Measurements from ENCODE around the gene CDKN2C. TPM values are rescaled to one million over a fixed set of nuclear protein-coding genes. Genes with fewer than 3 reads are reported as not detected.

Gene CDKN2C
- total and polyA plus RNA-seq, 10 of the 15 experiments (the other 5 are each of a cell fraction or from before 2014, with no cell fraction given), result 3.3 to 11.7 (median 6.0) TPM

DNA sequence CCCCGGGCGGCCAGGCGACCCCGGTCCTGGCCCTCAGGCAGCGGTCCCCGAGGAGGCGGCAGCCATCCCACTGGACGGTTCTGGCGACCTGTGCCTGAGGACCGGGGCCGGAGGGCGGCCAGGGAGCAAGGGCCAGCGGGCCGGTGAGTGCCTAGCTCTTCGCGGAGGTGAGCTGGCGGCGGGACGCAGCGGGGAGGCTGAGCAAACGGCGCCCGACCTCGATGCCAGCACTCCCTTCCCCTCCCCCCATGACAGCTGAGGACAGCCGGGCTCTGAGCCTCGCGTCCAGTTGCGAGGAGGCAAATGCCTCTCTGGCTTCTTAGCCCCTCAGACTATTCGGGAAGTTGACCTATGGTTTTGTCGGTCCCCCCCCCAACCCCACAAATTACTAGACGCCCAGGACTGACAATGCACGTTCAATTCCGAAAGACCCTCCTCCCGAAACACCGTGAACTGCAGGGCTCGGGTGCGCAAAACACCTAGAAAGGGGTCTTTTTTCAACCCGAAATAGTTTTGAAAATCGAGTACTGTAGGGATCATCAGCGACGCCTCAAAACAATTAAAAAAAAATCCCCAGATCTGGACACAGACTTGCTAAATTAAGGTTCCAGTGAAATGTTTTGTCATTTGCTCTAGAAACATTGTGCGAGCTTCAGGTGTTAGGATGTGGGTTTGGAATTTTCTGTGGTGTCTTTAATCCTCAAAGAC lies 8.3 kb downstream of the CDKN2C start:
- FAIRE-seq (no peak), DNase-seq (ENCODE audit: low read depth, low spot score) (no peak), ATAC-seq (peak; percentile 38)
- peak; percentile 84 for TF ChIP-seq TCF3 (IDR thresholded peaks at IDR 0.05; ENCODE audit: borderline replicate concordance, insufficient read depth, low read depth, low read length)
- TF ChIP-seq NRF1 (conservative IDR thresholded peaks at IDR 0.05; ENCODE audit: low read depth, low read length), result no peak
- TF ChIP-seq MEF2B (IDR thresholded peaks at IDR 0.05; ENCODE audit: partially characterized antibody, poor library complexity, severe bottlenecking), result no peak
- TF ChIP-seq SPI1 (IDR thresholded peaks at IDR 0.05; ENCODE audit: borderline replicate concordance, insufficient read depth, low read depth, low read length), result no peak
- no peak for TF ChIP-seq SREBF1 (IDR thresholded peaks at IDR 0.05; ENCODE audit: low read length)
- TF ChIP-seq POLR2A (IDR thresholded peaks at IDR 0.05; ENCODE audit: low read depth, low read length), result peak; percentile 78
- TF ChIP-seq TAF1 (IDR thresholded peaks at IDR 0.05; ENCODE audit: borderline replicate concordance, low read depth, low read length), result peak; percentile 35; the same call in 1 of the 2 replicates
- no peak for TF ChIP-seq CREB1 (IDR thresholded peaks at IDR 0.05; ENCODE audit: low read depth)
- TF ChIP-seq TCF12 (IDR thresholded peaks at IDR 0.05; ENCODE audit: low read depth, low read length), result 0 out of 2 replicates have a peak, but pooled peaks have one; percentile 44
- Histone ChIP-seq H3K79me2 (ENCODE audit: control insufficient read depth, insufficient read depth, low read length) (peaks cover 73% of the 10 kb centered on the region), H3K27ac (ENCODE audit: control insufficient read depth, insufficient read depth) (peak overlapping the region; percentile 96), H3K4me3 (peak overlapping the region; percentile 97), H3K4me1 (ENCODE audit: control insufficient read depth, insufficient read depth, low read length) (no peaks in the 10 kb centered on the region), H3K4me2 (ENCODE audit: control insufficient read depth, insufficient read depth) (peak overlapping the region; percentile 72), H3K27me3 (replicated peaks in 1 of 2; ENCODE audit: control insufficient read depth in 2 of 2, insufficient read depth in 2 of 2, low read length in 1 of 2) (peaks cover 0 to 4% of the 10 kb centered on the region in 2 experiments; a peak in 2 of 4 replicates), H3K9me3 (replicated peaks; ENCODE audit: control insufficient read depth, insufficient read depth, low read length) (no peaks in the 10 kb centered on the region), H4K20me1 (ENCODE audit: control insufficient read depth, insufficient read depth) (no peaks in the 10 kb centered on the region), H3K36me3 (ENCODE audit: control insufficient read depth in 2 of 2, insufficient read depth in 2 of 2, low read length in 1 of 2) (peaks cover 0 to 7% of the 10 kb centered on the region in 2 experiments; a peak in 1 of 4 replicates), H2AFZ (ENCODE audit: control insufficient read depth, low read depth, low read length) (peak overlapping the region; percentile 61), H3K9ac (ENCODE audit: control insufficient read depth, insufficient read depth, low read length) (peak overlapping the region; percentile 94)
- ChIA-PET CTCF (no interaction called here), POLR2A (no interaction called here), SMC1A (ENCODE audit: uncharacterized antibody, unreplicated experiment) (interaction anchor here (1.3 to 2.3 kb wide), 2 partner anchors 9 to 105 kb away, joined by 3 to 5 read pairs; partner anchors contain the start of gene CDKN2C), RAD21 (ENCODE audit: unreplicated experiment) (no interaction called here)
- in situ Hi-C loops (cut with MboI), result no loop called here
- no TSS peak for BruUV-seq (replicated peaks)
- intact Hi-C loops (cut with micrococcal nuclease; ENCODE audit: unreplicated experiment), result no loop called here
- WGBS (ENCODE audit: insufficient coverage, insufficient replicate concordance, low lambda C conversion rate, missing lambda C conversion rate), result 0% methylated on average over 34 of the region's 42 CpGs
